ENCODE data around the gene AVPI1. TPM values are rescaled to one million over a fixed set of nuclear protein-coding genes. Genes with fewer than 3 reads are reported as not detected.

The AVPI1 gene
- total and polyA plus RNA-seq, 2 of the 13 experiments (the other 11 are each of a cell fraction or from before 2014, with no cell fraction given) = 39.8 to 61.2 TPM

DNA sequence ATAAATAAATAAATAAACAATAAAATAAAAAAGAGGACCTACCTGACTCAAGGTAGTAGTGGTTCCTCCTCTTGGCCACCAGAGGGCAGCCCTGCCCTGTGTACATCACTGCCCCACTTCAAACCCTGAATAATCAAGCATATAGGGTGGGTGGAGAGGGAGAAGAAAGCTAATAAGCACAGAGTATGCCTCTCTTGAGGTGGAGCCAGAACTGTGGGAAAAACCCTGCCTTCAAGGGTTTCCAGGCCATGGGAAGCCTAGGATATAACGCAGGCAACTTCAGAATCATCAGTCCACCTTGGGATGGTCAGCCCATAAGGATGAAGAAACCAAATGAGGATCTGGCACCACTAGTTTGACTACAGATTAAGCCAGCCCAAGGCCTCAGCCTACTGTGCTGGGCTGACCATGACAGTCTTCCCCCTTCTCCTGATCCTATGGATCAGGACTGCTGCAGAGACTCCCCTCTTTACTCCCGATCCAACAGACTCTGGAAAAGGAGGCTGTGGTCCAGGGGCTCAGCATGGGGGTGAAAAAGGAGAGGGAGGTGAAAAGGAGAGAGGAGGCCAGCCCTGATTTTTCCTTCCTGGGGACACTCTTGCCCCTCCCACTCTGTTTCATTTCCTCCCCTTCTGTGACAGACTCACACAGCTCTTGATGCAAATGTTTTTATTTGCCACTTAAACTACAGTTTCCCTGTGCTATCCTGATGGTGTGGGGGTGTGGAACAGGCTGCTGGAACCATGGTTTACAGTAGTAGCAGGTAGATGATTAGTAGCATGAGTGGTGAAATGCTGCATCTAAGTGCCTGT is 10.1 kb downstream of the AVPI1 start (continued):
- TF ChIP-seq, protein P1, sequence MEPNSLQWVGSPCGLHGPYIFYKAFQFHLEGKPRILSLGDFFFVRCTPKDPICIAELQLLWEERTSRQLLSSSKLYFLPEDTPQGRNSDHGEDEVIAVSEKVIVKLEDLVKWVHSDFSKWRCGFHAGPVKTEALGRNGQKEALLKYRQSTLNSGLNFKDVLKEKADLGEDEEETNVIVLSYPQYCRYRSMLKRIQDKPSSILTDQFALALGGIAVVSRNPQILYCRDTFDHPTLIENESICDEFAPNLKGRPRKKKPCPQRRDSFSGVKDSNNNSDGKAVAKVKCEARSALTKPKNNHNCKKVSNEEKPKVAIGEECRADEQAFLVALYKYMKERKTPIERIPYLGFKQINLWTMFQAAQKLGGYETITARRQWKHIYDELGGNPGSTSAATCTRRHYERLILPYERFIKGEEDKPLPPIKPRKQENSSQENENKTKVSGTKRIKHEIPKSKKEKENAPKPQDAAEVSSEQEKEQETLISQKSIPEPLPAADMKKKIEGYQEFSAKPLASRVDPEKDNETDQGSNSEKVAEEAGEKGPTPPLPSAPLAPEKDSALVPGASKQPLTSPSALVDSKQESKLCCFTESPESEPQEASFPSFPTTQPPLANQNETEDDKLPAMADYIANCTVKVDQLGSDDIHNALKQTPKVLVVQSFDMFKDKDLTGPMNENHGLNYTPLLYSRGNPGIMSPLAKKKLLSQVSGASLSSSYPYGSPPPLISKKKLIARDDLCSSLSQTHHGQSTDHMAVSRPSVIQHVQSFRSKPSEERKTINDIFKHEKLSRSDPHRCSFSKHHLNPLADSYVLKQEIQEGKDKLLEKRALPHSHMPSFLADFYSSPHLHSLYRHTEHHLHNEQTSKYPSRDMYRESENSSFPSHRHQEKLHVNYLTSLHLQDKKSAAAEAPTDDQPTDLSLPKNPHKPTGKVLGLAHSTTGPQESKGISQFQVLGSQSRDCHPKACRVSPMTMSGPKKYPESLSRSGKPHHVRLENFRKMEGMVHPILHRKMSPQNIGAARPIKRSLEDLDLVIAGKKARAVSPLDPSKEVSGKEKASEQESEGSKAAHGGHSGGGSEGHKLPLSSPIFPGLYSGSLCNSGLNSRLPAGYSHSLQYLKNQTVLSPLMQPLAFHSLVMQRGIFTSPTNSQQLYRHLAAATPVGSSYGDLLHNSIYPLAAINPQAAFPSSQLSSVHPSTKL (CRISPR knock-in tag; IDR thresholded peaks at IDR 0.05) = no peak
- no peak for TF ChIP-seq ZKSCAN5 (CRISPR knock-in tag; IDR thresholded peaks at IDR 0.05)
- TF ChIP-seq POLR2A (IDR thresholded peaks at IDR 0.05; ENCODE audit: insufficient read depth in 1 of 2, low read depth in 2 of 2, low read length in 2 of 2) = peak; percentile 22 to 25; a peak in 1 of 4 replicates
- peak; percentile 46 for TF ChIP-seq JARID2 (CRISPR knock-in tag; IDR thresholded peaks at IDR 0.05; ENCODE audit: insufficient replicate concordance)
- no peak for TF ChIP-seq TP53 (CRISPR knock-in tag; conservative IDR thresholded peaks at IDR 0.05)
- no peak for TF ChIP-seq POLR2AphosphoS2 (IDR thresholded peaks at IDR 0.05; ENCODE audit: low read depth, low read length)
- no peak for TF ChIP-seq TEAD2 (CRISPR knock-in tag; IDR thresholded peaks at IDR 0.05)
- TF ChIP-seq ZNF124 (CRISPR knock-in tag; IDR thresholded peaks at IDR 0.05) = no peak
- TF ChIP-seq, protein P2, sequence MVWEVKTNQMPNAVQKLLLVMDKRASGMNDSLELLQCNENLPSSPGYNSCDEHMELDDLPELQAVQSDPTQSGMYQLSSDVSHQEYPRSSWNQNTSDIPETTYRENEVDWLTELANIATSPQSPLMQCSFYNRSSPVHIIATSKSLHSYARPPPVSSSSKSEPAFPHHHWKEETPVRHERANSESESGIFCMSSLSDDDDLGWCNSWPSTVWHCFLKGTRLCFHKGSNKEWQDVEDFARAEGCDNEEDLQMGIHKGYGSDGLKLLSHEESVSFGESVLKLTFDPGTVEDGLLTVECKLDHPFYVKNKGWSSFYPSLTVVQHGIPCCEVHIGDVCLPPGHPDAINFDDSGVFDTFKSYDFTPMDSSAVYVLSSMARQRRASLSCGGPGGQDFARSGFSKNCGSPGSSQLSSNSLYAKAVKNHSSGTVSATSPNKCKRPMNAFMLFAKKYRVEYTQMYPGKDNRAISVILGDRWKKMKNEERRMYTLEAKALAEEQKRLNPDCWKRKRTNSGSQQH (CRISPR knock-in tag; IDR thresholded peaks at IDR 0.05; ENCODE audit: low read depth) = no peak
- TF ChIP-seq, protein P3, sequence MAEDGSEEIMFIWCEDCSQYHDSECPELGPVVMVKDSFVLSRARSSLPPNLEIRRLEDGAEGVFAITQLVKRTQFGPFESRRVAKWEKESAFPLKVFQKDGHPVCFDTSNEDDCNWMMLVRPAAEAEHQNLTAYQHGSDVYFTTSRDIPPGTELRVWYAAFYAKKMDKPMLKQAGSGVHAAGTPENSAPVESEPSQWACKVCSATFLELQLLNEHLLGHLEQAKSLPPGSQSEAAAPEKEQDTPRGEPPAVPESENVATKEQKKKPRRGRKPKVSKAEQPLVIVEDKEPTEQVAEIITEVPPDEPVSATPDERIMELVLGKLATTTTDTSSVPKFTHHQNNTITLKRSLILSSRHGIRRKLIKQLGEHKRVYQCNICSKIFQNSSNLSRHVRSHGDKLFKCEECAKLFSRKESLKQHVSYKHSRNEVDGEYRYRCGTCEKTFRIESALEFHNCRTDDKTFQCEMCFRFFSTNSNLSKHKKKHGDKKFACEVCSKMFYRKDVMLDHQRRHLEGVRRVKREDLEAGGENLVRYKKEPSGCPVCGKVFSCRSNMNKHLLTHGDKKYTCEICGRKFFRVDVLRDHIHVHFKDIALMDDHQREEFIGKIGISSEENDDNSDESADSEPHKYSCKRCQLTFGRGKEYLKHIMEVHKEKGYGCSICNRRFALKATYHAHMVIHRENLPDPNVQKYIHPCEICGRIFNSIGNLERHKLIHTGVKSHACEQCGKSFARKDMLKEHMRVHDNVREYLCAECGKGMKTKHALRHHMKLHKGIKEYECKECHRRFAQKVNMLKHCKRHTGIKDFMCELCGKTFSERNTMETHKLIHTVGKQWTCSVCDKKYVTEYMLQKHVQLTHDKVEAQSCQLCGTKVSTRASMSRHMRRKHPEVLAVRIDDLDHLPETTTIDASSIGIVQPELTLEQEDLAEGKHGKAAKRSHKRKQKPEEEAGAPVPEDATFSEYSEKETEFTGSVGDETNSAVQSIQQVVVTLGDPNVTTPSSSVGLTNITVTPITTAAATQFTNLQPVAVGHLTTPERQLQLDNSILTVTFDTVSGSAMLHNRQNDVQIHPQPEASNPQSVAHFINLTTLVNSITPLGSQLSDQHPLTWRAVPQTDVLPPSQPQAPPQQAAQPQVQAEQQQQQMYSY (CRISPR knock-in tag; IDR thresholded peaks at IDR 0.05) = no peak
- TF ChIP-seq ZC3H4 (CRISPR knock-in tag; IDR thresholded peaks at IDR 0.05; ENCODE audit: borderline replicate concordance) = 0 out of 2 replicates have a peak, but pooled peaks have one; percentile 49
- no peak for TF ChIP-seq ZNF496 (CRISPR knock-in tag; IDR thresholded peaks at IDR 0.05; ENCODE audit: insufficient replicate concordance)
- TF ChIP-seq ZNF607 (CRISPR knock-in tag; IDR thresholded peaks at IDR 0.05; ENCODE audit: borderline replicate concordance) = no peak
- TF ChIP-seq, protein P4, sequence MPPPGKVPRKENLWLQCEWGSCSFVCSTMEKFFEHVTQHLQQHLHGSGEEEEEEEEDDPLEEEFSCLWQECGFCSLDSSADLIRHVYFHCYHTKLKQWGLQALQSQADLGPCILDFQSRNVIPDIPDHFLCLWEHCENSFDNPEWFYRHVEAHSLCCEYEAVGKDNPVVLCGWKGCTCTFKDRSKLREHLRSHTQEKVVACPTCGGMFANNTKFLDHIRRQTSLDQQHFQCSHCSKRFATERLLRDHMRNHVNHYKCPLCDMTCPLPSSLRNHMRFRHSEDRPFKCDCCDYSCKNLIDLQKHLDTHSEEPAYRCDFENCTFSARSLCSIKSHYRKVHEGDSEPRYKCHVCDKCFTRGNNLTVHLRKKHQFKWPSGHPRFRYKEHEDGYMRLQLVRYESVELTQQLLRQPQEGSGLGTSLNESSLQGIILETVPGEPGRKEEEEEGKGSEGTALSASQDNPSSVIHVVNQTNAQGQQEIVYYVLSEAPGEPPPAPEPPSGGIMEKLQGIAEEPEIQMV (CRISPR knock-in tag; IDR thresholded peaks at IDR 0.05; ENCODE audit: low read depth) = no peak
- no peak for TF ChIP-seq SOX6 (IDR thresholded peaks at IDR 0.05)
- no peak for TF ChIP-seq SOX6 (CRISPR knock-in tag; IDR thresholded peaks at IDR 0.05)
- TF ChIP-seq TARDBP (CRISPR knock-in tag; IDR thresholded peaks at IDR 0.05) = 0 out of 2 replicates have a peak, but pooled peaks have one; percentile 37

All from HepG2 (cell line).